H54 (cell line): ENCODE measurements around the gene TUBG2.

Source experiments
- DNase-seq: peaks from one replicate; pipeline ENCODE4 v3.0.0; 2011; ENCODE audit warnings: low spot score, mixed read lengths; ENCODE audit not compliant: insufficient read length
- FAIRE-seq: peaks from 3 replicates; lab custom pipeline; 2011; peaks lifted over from hg19 to GRCh38; lab: Jason Lieb, UNC
- POLR2A ChIP-seq: IDR thresholded peaks from 2 replicates; pipeline ENCODE4 v1.6.1; 2011; ENCODE audit warnings: low read depth, mild to moderate bottlenecking, low read length

TUBG2 gene

DNA sequence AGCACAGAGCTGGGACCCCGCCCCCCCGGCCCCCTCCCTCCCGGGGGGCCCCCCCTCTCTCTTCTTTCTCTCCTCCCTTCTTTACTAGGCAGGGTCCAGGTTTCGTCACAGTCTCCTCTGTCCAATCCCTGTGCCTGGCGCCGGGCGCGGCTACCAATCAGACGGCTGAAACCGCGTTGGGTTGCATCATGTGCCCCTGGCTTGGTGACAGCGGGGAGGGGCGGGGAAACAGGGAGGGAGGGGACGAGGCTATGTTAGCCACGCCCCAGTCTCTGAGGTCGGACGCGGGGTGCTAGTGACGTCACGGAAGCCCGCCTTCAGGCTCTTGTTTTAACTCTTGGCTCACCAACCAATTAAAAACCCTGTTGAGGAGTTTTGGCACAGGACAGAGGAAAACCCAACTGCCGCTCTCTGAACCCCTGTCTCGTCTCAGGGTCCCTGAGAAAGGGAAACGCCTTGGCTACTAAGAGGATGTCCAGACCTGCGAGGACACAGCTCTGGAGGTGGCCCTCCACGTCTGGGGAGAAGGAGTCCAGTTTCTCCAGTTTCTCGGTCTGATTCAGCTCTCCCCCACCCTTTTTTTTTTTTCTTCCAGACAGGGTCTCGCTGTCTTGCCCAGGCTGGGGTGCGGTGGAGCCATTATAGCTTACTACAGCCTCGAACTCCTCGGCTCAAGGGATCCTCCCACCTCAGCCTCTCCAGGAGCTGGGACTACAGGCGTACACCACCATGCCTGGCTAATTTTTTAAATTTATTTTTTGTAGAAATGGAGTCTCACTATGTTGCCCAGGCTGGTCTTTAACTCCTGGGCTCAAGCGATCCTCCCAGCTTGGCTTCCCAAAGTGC is 18.2 kb downstream of the TUBG2 start:
- FAIRE-seq: no peak
- DNase-seq: peak; percentile 100
- TF ChIP-seq POLR2A: no peak

DNA sequence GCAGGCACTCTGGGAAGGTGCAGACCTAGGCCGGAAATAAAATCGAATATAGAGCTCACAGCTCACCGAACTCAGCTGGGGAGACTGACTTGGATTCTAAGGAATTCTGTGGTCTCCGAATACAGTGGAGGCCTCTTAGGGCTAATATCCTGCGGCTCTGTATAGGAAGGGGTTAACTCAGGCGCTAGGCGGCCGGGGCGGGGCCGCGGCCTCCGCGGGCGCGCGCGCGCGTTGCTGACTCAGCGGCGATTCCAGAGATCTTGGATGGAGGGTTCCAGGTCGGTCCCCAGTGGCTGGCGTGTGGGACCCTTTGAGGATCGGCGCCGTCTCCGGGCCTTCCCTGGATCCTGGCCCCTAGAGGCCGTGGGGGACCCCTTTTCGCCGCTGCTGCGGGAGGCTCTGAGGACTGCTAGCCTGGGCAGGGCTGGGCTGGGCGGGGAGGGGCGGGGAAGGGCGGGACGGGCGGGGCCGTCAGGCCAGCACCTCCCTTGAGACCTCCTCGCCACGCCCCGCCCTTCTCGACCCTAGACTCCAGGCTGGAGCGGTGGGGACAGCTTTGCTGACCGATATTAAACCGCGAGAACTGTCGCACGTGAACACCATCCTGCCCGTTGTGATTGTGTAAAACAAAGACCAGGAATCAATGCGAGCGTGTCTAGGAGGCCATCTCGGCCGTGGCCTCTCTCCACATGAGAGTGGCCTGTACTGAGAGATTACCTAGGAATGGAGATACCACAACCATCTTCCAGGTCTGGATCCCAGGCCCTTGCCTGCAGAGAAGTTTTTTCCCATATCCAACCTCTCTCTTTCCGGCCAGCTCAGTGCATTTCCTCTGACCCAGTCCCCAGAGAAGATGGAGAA is 19.1 kb downstream of the TUBG2 start:
- TF ChIP-seq POLR2A: peak; percentile 45
- DNase-seq (peak; percentile 98), FAIRE-seq (no peak)

DNA sequence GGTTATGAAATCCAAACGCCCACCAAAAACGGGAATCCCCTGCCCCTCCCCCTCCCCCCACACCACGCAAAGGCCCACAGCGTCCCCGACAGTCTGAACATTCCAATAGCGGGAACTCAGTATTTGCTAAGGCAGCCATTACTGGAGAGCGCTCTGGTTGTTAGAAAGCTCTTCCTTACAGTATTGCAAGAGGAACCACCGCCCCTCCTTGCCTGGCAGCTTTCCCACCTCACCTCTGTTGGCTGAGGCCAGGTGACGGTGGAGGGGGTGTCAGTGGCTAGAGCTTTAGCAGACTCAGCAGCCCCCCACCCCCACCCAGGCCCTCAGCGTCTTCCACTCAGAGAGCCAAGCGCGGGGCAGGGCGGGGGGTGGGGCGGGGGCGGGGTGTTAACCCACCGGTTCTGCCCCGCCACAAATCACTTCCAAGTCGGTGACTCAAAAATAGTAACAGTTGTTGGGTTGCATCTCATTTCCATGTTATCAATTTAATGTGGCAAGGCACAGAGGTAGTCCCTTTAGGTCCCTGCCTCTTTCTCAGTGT is 19.9 kb downstream of the TUBG2 start:
- no peak for FAIRE-seq
- peak; percentile 82 for DNase-seq
- TF ChIP-seq POLR2A: no peak

DNA sequence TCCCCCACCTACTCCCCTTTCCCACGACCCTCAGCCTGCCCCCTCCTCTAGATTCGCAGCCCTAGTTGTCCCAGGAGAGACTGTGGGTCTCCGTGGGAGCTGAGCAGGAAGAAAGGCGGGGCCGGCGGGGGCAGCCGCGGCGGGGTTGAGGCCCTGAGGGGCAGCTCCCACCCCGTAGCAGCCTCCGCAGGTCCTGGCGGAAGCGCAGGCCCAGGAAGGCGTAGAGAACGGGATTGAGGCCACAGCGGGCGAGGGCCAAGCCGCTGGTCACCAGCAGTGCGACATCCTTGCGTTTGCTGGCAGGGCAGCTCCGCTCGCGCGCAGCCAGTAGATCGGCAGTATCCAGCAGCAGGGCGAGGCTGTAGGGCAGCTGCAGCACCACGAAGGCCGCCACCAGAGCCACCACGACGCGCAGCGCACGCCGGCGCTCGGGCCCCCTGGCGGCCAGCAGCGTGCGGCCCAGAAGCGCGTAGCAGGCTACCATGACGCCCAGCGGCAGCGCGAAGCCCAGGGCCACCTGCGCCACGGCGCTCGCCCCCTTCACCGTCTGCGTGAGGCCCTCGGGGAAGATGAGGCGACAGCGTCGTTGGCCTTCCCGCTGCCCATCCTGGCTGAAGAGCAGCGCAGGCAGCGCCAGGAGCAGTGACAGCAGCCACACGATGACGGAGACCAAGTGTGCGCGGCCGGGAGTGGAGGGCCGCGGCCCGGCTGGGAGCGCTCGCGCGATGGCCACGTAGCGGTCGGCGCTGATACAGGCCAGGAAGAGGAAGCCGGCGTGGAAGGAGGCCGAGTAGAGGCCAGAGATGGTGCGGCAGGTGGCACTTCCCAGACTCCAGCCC is 20.6 kb downstream of the TUBG2 start:
- no peak for FAIRE-seq
- peak; percentile 53 for DNase-seq
- peak; percentile 55; the same call in 1 of the 2 replicates for TF ChIP-seq POLR2A

DNA sequence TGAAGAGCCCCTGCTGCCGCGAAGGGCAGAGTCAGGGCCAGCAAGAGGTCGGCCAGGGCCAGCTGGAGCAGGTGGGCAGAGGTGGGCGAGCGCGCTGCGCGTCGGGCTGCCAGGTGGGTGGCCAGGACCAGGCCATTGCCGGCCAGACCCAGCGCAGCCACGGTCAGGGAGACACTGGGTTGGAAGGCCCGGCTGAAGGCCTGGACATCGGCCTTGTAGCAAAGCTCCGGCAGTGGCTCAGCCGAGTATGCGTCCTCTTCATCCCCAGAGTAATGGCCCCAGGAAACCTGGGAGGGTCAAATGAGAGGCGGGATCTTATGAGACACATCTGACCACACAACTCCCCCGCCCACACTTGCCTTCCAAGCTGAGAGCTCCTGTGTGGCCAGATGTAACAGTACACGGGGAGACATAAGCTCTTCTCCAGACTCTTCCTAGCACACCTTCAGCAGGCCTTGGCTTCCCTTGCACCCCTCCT is 21.3 kb downstream of the TUBG2 start:
- DNase-seq (no peak), FAIRE-seq (no peak)
- TF ChIP-seq POLR2A: no peak

DNA sequence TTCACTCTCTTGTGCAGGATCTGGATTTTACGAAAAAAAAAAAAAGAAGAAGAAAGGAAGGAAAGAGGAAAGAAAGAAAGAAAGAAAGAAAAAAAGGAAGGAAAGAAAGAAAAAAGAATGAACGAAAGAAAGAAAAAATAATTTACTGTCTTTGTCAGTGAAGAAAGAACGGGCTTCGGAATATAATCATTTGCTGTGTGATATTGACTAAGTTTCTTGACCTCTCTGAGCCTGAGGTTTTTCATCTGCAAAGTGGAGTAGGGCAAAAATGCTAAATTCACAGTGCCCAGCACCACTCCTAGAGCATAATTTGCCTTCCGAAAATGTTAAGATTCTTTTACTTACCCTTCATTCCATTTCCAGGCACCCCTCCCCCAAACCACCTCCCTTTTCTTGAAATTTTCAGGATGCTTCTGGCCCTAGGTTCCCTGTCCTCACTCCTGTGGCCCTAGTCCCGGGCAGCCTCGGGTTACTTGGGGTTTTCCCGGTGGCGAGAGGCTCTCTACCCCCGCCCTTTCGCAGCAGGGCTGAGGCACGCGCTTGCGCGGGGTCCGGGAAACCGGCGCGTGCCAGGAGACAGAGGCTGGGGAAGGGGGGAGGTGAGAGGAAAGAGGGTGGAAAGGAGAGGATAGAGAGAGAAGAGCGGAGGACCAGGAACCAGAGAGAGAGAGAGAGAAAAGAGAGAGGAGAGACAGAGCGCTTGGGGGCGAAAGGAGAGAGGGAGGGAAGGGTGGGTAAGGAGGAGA is 23.1 kb downstream of the TUBG2 start, which contains the start of gene CNTNAP1:
Gene CNTNAP1 (plus strand): TSS at position 556 of the 746 bp plus-strand sequence. CDS start 299 bp downstream, outside the sequence.
- DNase-seq (peak; percentile 87), FAIRE-seq (no peak)
- peak; percentile 41 for TF ChIP-seq POLR2A

DNA sequence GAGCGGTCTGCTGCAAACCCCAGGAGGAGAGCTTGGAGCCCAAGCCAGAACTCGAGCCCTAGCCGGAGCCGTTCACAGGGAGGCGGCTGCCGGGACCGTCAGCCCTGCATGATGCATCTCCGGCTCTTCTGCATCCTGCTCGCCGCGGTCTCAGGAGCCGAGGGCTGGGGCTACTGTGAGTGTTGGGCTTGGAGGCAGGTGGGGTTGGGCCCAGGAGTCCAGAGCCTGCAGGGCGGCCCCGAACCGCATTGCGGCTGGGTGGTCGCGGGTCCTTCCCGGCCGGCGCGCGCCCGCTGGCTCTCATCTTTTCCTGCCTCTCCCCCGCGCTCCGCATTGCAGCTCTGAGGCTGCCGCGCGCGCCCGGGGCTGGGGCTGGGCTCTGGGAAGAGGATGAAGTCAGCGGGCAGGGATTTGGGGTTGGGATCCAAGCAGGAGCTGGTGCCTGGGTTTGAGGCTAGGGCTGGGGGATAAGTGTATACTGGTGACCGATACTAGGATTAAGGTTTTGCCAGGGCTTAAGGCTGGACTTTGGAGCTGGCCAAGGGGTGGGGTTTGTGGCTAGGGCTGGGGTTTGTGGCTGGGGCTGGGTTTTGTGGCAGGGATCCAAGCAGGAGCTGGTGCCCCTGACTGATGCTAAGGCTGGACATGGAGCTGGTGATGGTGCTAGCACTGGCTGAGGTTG is 23.8 kb downstream of the TUBG2 start:
- DNase-seq (peak; percentile 82), FAIRE-seq (no peak)
- no peak for TF ChIP-seq POLR2A

DNA sequence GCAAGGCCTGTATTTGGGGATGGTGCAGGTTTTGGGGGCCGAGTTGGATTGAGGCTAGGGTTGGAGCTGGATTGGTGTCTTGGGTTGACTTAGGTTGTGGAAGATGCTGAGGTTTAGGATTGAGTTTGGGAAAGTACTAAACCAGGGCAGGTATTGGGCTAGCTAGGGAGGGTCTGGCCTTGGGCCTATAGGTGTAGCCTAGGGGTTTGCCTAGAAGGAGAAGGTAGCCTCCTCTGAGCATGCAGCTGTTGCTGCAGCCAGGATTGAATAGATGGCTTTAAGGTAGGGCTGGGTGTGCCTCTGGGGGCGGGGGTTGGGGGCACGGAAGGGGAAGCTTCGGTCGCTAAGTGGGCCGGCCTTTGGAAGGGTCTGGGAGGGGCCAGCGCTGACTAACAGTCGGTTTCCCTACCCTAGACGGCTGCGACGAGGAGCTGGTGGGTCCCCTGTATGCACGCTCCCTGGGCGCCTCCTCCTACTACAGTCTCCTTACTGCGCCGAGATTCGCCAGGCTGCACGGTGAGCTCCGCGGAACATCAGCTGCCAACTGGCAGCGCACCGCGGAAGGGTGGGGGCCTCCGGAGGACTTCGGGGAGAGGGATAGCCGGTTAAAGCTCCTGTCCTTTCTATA is 24.4 kb downstream of the TUBG2 start:
- FAIRE-seq (no peak), DNase-seq (no peak)
- TF ChIP-seq POLR2A: no peak

DNA sequence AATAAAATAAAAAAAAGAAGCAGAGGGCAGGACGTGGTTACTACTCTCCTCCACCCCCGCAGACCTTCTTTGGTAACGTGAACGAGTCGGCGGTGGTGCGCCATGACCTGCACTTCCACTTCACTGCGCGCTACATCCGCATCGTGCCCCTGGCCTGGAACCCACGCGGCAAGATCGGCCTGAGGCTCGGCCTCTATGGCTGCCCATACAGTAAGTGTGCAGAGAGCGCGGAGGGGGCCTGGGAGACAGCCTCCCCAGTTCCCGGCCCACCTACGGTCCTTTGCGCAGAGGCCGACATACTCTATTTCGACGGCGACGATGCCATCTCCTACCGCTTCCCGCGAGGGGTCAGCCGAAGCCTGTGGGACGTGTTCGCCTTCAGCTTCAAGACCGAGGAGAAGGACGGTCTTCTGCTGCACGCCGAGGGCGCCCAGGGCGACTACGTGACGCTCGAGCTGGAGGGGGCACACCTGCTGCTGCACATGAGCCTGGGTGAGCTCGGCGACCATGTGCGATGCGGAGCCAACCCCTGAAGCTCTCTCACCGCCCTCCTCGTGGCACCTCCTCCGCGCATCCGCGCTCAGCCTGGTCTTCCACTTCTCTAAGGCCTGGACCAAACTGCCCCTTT is 26.0 kb downstream of the TUBG2 start:
- FAIRE-seq (no peak), DNase-seq (no peak)
- TF ChIP-seq POLR2A: no peak

DNA sequence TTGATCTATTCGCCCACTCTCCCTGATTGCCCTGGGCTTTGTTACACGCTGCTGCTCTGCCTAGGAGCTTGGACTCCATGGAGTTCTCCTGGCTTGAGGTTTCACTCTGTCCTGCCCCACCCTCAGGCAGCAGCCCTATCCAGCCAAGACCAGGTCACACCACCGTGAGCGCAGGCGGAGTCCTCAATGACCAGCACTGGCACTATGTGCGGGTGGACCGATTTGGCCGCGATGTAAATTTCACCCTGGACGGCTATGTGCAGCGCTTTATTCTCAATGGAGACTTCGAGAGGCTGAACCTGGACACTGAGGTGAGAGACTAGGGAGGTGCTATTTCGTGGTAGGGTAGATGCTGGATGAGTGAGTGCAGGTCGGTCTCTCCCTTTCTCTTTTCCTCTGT is 26.7 kb downstream of the TUBG2 start:
- TF ChIP-seq POLR2A: no peak
- DNase-seq (no peak), FAIRE-seq (no peak)

DNA sequence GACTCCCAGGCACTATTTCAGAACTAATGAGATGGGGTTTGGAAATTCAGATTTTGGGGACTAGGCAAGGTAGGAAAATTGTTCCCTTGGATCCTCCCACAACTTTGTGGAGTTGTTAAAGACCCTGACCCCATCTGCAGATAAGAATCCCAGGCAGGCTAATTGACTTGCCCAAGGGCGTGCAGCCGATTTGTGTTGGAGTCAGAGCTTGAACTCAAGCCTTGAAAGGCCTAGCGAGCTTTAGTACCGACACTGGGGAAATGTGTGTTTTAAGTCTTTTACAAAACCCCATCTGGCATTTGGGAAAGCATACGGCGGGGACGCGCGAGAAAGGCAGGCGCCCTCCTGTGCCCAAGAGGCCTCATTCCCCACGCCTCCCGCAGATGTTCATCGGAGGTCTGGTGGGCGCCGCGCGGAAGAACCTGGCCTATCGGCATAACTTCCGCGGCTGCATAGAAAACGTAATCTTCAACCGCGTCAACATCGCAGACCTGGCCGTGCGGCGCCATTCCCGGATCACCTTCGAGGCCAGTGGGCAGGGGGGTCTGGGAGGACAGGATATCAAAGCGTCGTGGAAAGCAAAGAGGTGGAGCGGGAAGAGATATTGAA is 27.5 kb downstream of the TUBG2 start:
- TF ChIP-seq POLR2A: no peak
- DNase-seq (no peak), FAIRE-seq (no peak)
